ENCODE data around the gene ERF.

GRCh38 chr19:42208612-42209011 is 46.3 kb downstream of the ERF start:
- TF ChIP-seq CTCF (conservative IDR thresholded peaks at IDR 0.05) = no peak
- TF ChIP-seq ZFX (IDR thresholded peaks at IDR 0.05) = no peak
